Body of pancreas (tissue), 4 donors: ENCODE results near the gene GNB2. TPM values are rescaled to one million over a fixed set of nuclear protein-coding genes. Genes with fewer than 3 reads are reported as not detected.

Source experiments
- ATAC-seq: fragments of 150-250 bp; one replicate; pipeline ENCODE4 v1.9.1; 2016
- DNase-seq, 4 donors: peaks; one replicate each; pipeline ENCODE4 v3.0.0-alpha.2; 2019
- H3K27ac ChIP-seq, 4 donors: fragments of 200-600 bp; sonication (generic); 1 replicate in 3 of 4; 2 replicates in 1 of 4; pipeline versions ENCODE4 v1.5.1 to v1.6.1; 2016 to 2019; ENCODE audit warnings: mild to moderate bottlenecking in 1 of 4, mixed read lengths in 1 of 4, moderate library complexity in 1 of 4
- H3K27me3 ChIP-seq, 2 donors: fragments of 200-600 bp; sonication (generic); one replicate each; pipeline ENCODE4 v1.6.0; 2016; ENCODE audit warnings: mild to moderate bottlenecking in 1 of 2
- H3K36me3 ChIP-seq, 2 donors: fragments of 200-600 bp; sonication (generic); replicated peaks in 1 of 2; 2 replicates each; pipeline ENCODE4 v1.5.1; 2016; ENCODE audit warnings: low read depth in 2 of 2; ENCODE audit not compliant: insufficient read depth in 1 of 2
- H3K4me1 ChIP-seq: fragments of 200-600 bp; sonication (generic); one replicate; pipeline ENCODE4 v1.6.0; 2016
- H3K4me3 ChIP-seq, 2 donors: fragments of 200-600 bp; sonication (generic); 1 replicate in 1 of 2; 2 replicates in 1 of 2; pipeline ENCODE4 v1.5.1; 2016 to 2019
- H3K9me3 ChIP-seq, 3 donors: fragments of 200-600 bp; sonication (generic); 1 replicate in 2 of 3; 2 replicates in 1 of 3; pipeline ENCODE4 v1.5.1; 2016
- POLR2A ChIP-seq, 3 donors: fragments of 450-650 bp; IDR thresholded peaks; one replicate each; pipeline ENCODE4 v1.6.1; 2016; ENCODE audit warnings: antibody characterized with exemption in 3 of 3, mild to moderate bottlenecking in 2 of 3
- WGBS, 2 donors: methylation state at CpG; one replicate each; pipeline ENCODE4 v1.1.5; 2017; 5-methylcytosine and 5-hydroxymethylcytosine counted together
- intact Hi-C: fragments of 100-400 bp; cut with DNase I; formaldehyde crosslinking; loops from one replicate; pipeline ENCODE4 v1.15.1; 2023
- total RNA-seq, 2 donors: library from RNA; depleted of rRNA; stranded (reverse); fragments of >200 nt; gene quantifications; one replicate each; pipeline ENCODE4 v1.1.0, GENCODE V29; 2016
- TF ChIP-seq, protein P1 (sequence below), 7 experiments: fragments of 450-650 bp in 4 of 7; fragments of 200-600 bp in 3 of 7; sonication (generic) in 3 of 7; IDR thresholded peaks; one replicate each; pipeline ENCODE4 v1.5.1; 2016 to 2019; ENCODE audit warnings: antibody characterized with exemption in 7 of 7

GNB2 gene
- total RNA-seq, 2 donors from 2014 or later: 106 to 123 TPM

DNA sequence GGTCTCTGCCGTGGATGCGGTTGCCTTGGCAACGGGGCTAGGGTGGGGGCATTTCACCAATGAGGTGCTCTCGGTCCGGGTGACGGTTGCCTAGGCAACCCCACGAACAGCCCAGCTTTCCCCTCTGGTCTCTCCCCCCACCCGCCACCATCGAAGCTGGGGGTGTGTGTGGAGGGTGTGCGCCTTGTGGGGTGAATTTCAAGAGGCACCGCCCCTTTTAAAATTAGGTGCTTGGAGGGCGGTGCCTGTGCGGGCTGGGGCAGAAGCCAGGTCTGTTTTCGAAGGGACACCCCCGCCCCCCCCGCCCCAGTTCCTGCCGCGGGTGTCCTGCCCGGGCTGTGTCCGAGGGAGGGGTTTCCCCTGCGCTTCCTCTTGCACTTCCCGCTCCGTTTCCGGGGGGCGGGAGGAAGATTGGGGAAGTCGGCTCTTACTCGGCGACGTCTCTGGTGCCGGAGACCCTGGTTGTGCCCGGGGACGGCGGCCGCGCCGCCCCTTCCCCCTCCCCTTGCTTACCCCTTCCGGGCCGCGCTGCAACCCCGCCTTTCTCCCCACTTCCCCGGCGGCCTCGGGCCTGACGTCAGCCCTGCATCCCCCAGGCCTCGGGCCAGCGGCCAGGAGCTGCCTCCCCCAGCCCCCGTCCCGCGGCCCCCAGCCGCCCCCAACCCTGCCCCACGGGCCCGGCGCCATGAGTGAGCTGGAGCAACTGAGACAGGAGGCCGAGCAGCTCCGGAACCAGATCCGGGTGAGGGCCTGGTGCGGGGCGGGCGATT, 2.2 kb downstream of the GNB2 start:
- H3K27me3 ChIP-seq: no peaks in the 10 kb centered on the region
- H3K4me3 ChIP-seq: peak overlapping the region in 1 of 2 donors; percentile 96
- TF ChIP-seq, protein P1, sequence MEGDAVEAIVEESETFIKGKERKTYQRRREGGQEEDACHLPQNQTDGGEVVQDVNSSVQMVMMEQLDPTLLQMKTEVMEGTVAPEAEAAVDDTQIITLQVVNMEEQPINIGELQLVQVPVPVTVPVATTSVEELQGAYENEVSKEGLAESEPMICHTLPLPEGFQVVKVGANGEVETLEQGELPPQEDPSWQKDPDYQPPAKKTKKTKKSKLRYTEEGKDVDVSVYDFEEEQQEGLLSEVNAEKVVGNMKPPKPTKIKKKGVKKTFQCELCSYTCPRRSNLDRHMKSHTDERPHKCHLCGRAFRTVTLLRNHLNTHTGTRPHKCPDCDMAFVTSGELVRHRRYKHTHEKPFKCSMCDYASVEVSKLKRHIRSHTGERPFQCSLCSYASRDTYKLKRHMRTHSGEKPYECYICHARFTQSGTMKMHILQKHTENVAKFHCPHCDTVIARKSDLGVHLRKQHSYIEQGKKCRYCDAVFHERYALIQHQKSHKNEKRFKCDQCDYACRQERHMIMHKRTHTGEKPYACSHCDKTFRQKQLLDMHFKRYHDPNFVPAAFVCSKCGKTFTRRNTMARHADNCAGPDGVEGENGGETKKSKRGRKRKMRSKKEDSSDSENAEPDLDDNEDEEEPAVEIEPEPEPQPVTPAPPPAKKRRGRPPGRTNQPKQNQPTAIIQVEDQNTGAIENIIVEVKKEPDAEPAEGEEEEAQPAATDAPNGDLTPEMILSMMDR (IDR thresholded peaks at IDR 0.05): no peak
- peak in 2 of 3 donors; percentile 18 to 22 for TF ChIP-seq POLR2A (IDR thresholded peaks at IDR 0.05)
- H3K4me1 ChIP-seq: peaks cover 14% of the 10 kb centered on the region
- DNase-seq: peak; percentile 65 to 84 (median 72)
- H3K36me3 ChIP-seq: peaks cover 11 to 20% of the 10 kb centered on the region in 2 donors
- intact Hi-C loops: no loop called here
- H3K27ac ChIP-seq: peak overlapping the region; percentile 94 to 98 (median 96)
- 0 to 6% methylated on average over 4 to 49 of the region's 59 CpGs for WGBS, 2 donors
- ATAC-seq: peak; percentile 3
- H3K9me3 ChIP-seq: no peaks in the 10 kb centered on the region

DNA sequence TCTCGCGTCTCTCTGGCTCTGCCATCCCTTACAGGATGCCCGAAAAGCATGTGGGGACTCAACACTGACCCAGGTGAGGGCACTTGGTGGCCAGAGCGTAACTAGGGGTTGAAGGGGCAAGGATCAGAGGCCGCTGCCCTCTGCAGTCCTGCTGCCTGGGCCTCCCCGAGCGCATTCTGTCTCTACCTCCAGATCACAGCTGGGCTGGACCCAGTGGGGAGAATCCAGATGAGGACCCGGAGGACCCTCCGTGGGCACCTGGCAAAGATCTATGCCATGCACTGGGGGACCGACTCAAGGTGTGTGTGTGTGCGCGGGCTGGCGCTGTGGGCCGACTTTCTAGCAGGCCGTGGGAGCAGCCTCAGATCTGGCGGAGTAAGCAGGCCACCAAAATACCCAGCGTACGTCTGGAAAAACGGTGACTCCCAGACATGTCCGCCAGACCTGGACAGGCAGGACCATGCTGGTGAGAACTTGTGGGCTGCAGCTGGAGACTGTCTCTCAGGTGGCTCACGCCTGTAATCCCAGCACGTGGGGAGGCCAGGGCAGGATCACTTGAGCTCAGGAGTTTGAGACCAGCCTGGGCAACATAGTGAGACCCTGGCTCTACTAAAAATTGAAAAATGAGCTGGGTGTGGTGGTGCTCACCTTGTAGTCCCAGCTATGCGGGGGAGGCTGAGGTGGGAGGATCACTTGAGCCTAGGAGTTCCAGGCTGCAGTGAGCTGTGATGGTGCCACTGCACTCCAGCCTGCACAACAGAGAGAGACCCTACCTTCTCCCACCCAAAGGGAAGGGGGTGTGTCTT, 3.2 kb downstream of the GNB2 start:
- ATAC-seq (no peak), DNase-seq (peak in 1 of 4 donors; percentile 22)
- Histone ChIP-seq H3K9me3 (no peaks in the 10 kb centered on the region), H3K27me3 (no peaks in the 10 kb centered on the region), H3K4me3 (no peak overlapping the region), H3K27ac (peak overlapping the region; percentile 94 to 98 (median 96)), H3K36me3 (peaks cover 11 to 23% of the 10 kb centered on the region in 2 donors), H3K4me1 (peaks cover 14% of the 10 kb centered on the region)
- intact Hi-C loops: no loop called here
- TF ChIP-seq, protein P1 (IDR thresholded peaks at IDR 0.05): no peak
- no peak for TF ChIP-seq POLR2A (IDR thresholded peaks at IDR 0.05)
- WGBS, 2 donors: 69 to 80% methylated on average over 7 to 23 of the region's 23 CpGs

DNA sequence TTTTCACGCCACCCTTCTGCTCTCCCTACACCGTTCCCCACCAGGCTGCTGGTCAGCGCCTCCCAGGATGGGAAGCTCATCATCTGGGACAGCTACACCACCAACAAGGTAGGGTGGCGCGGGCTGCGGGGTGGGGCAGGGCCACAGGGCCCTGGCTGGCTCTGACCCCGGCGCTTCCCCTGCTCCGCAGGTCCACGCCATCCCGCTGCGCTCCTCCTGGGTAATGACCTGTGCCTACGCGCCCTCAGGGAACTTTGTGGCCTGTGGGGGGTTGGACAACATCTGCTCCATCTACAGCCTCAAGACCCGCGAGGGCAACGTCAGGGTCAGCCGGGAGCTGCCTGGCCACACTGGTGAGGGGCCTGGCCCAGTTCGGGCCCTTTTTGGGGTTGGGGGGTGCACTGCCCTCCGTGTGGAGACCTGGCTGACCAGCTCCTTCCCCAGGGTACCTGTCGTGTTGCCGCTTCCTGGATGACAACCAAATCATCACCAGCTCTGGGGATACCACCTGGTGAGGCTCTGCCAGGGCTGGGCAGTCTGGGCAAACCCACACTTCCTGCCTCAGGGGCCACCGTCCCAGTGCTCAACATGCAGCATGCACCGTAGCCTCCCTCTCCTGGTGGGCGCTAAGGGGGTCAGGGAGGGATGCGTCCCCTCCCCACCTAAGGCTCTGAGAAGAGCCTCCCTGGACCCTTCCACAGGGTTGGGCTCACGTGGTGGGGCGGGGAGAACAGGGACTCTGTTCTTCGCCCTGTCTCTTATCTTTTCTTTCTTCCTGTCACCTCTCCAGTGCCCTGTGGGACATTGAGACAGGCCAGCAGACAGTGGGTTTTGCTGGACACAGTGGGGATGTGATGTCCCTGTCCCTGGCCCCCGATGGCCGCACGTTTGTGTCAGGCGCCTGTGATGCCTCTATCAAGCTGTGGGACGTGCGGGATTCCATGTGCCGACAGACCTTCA, 4.0 kb downstream of the GNB2 start:
- Histone ChIP-seq H3K9me3 (no peaks in the 10 kb centered on the region), H3K27me3 (no peaks in the 10 kb centered on the region), H3K27ac (peak overlapping the region in 1 of 4 donors; percentile 30), H3K4me1 (peaks cover 14% of the 10 kb centered on the region), H3K36me3 (peaks cover 16 to 28% of the 10 kb centered on the region in 2 donors), H3K4me3 (no peak overlapping the region)
- no peak for TF ChIP-seq POLR2A (IDR thresholded peaks at IDR 0.05)
- TF ChIP-seq, protein P1 (IDR thresholded peaks at IDR 0.05): no peak
- 88 to 94% methylated on average over 23 to 36 of the region's 36 CpGs for WGBS, 2 donors
- DNase-seq (no peak), ATAC-seq (no peak)
- intact Hi-C loops: no loop called here

DNA sequence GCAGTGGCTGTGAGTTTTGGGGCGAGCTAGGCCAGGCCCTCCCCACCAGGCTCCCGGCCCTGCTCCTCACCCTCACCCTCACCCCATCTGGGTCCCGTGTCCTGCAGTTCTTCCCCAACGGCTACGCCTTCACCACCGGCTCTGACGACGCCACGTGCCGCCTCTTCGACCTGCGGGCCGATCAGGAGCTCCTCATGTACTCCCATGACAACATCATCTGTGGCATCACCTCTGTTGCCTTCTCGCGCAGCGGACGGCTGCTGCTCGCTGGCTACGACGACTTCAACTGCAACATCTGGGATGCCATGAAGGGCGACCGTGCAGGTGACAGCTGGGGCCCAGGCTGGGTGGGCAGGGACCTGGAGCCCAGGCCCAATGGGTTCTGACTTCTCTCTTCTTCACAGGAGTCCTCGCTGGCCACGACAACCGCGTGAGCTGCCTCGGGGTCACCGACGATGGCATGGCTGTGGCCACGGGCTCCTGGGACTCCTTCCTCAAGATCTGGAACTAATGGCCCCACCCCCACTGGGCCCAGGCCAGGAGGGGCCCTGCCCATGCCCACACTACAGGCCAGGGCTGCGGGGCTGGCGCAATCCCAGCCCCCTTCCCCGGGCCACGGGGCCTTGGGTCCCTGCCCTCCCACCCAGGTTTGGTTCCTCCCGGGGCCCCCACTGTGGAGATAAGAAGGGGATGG, 4.9 kb downstream of the GNB2 start:
- H3K4me3 ChIP-seq: no peak overlapping the region
- 80 to 90% methylated on average over 23 to 35 of the region's 35 CpGs for WGBS, 2 donors
- DNase-seq (no peak), ATAC-seq (no peak)
- intact Hi-C loops: no loop called here
- H3K27me3 ChIP-seq: no peaks in the 10 kb centered on the region
- no peak for TF ChIP-seq POLR2A (IDR thresholded peaks at IDR 0.05)
- TF ChIP-seq, protein P1 (IDR thresholded peaks at IDR 0.05): no peak
- peaks cover 16 to 34% of the 10 kb centered on the region in 2 donors for H3K36me3 ChIP-seq
- peaks cover 8% of the 10 kb centered on the region for H3K4me1 ChIP-seq
- H3K27ac ChIP-seq: no peak overlapping the region
- H3K9me3 ChIP-seq: no peaks in the 10 kb centered on the region
